ENCODE measurements around the gene PXT1. TPM values are rescaled to one million over a fixed set of nuclear protein-coding genes. Genes with fewer than 3 reads are reported as not detected.

Gene PXT1
- total and polyA plus RNA-seq, 2 donors (not counting 1 experiment from before 2014, with no cell fraction given): under 0.01 to 0.03 TPM

DNA sequence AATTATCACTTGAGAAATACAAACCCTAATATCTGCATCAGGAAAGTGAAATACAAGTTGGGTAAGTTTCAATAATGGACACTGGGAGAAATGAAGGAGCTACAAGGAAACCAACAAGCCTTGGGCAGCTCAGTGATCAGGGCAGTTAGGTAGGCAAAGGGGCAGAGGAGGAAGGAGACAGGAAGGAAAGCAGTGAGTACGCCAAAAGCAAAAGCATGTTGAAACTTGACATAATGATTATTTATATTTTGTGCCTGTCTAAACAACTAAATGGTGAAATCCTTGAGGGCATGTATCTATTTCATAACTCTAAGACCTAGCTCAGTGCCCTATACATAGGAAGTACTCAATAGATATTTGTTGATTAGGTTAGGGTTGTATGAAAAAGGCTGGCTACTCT is 23.3 kb downstream of the PXT1 start:
- no peak for TF ChIP-seq EZH2 (IDR thresholded peaks at IDR 0.05; ENCODE audit: low read length, missing control alignments)
- no peak for TF ChIP-seq CTCF (conservative IDR thresholded peaks at IDR 0.05 in 1 of 2, IDR thresholded peaks at IDR 0.05 in 1 of 2; ENCODE audit: low read depth in 1 of 2, low read length in 2 of 2)
- no peak overlapping the region for H3K9ac ChIP-seq (ENCODE audit: insufficient read depth, low read length)

DNA sequence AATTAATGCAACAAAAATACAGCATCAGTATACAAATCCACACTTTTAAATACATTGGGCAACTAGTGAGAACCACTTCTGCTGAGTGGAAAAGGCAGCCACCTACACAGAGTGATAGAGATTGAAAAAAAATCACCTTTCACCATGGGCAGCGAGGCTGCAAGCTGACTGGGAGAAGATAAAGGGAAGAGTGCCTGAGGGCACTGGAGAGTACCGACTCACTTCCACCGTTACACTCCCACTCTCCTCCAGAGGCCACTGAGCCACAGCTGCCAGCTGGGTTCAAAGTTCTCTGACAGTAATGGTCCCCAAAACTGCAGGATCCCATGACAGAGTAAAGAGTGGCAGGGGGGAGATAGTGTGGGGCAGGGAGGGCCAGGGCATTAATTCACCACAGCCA is 24.1 kb downstream of the PXT1 start:
- H3K4me1 ChIP-seq (ENCODE audit: control insufficient read depth, extremely low read depth, insufficient read depth, low read length): peaks cover 1% of the 10 kb centered on the region
- no peaks in the 10 kb centered on the region for H3K36me3 ChIP-seq (ENCODE audit: control insufficient read depth, insufficient read depth, low read length)
- no peak overlapping the region for H3K27ac ChIP-seq (ENCODE audit: insufficient read depth, low read length)
- H3K9me3 ChIP-seq (ENCODE audit: control insufficient read depth, insufficient read depth, low read depth, low read length): no peaks in the 10 kb centered on the region
- no peak overlapping the region for H3K9ac ChIP-seq (ENCODE audit: insufficient read depth, low read length)
- H3K79me2 ChIP-seq (ENCODE audit: control insufficient read depth, insufficient read depth, low read length): no peaks in the 10 kb centered on the region
- TF ChIP-seq EZH2 (IDR thresholded peaks at IDR 0.05; ENCODE audit: low read length, missing control alignments) (no peak), CTCF (conservative IDR thresholded peaks at IDR 0.05 in 1 of 2, IDR thresholded peaks at IDR 0.05 in 1 of 2; ENCODE audit: low read depth in 1 of 2, low read length in 2 of 2) (no peak)
- H2AFZ ChIP-seq (ENCODE audit: low read length): no peak overlapping the region
- H3K27me3 ChIP-seq (ENCODE audit: control insufficient read depth, insufficient read depth, low read length): no peaks in the 10 kb centered on the region
- DNase-seq (ENCODE audit: low read depth in 2 of 2): no peak
- no peak overlapping the region for H3K4me2 ChIP-seq (ENCODE audit: extremely low read depth, insufficient read depth, low read length)
- H4K20me1 ChIP-seq (ENCODE audit: control insufficient read depth, extremely low read depth, insufficient read depth, low read length): no peaks in the 10 kb centered on the region
- no peak overlapping the region for H3K4me3 ChIP-seq (replicated peaks in 1 of 4; ENCODE audit: control extremely low read depth in 1 of 4, insufficient read depth in 1 of 4, low read depth in 3 of 4, low read length in 4 of 4)

More for the DNA sequence above, 23.3 kb downstream of the PXT1 start:
- H3K4me1 ChIP-seq (ENCODE audit: control insufficient read depth, extremely low read depth, insufficient read depth, low read length): peaks cover 3% of the 10 kb centered on the region
- no peak overlapping the region for H2AFZ ChIP-seq (ENCODE audit: low read length)
- no peak overlapping the region for H3K4me2 ChIP-seq (ENCODE audit: extremely low read depth, insufficient read depth, low read length)
- no peaks in the 10 kb centered on the region for H3K27me3 ChIP-seq (ENCODE audit: control insufficient read depth, insufficient read depth, low read length)
- H3K36me3 ChIP-seq (ENCODE audit: control insufficient read depth, insufficient read depth, low read length): no peaks in the 10 kb centered on the region
- no peaks in the 10 kb centered on the region for H3K79me2 ChIP-seq (ENCODE audit: control insufficient read depth, insufficient read depth, low read length)
- DNase-seq (ENCODE audit: low read depth in 2 of 2): no peak
- H3K9me3 ChIP-seq (ENCODE audit: control insufficient read depth, insufficient read depth, low read depth, low read length): no peaks in the 10 kb centered on the region
- H3K4me3 ChIP-seq (replicated peaks in 1 of 4; ENCODE audit: control extremely low read depth in 1 of 4, insufficient read depth in 1 of 4, low read depth in 3 of 4, low read length in 4 of 4): no peak overlapping the region
- H4K20me1 ChIP-seq (ENCODE audit: control insufficient read depth, extremely low read depth, insufficient read depth, low read length): no peaks in the 10 kb centered on the region
- H3K27ac ChIP-seq (ENCODE audit: insufficient read depth, low read length): no peak overlapping the region

DNA sequence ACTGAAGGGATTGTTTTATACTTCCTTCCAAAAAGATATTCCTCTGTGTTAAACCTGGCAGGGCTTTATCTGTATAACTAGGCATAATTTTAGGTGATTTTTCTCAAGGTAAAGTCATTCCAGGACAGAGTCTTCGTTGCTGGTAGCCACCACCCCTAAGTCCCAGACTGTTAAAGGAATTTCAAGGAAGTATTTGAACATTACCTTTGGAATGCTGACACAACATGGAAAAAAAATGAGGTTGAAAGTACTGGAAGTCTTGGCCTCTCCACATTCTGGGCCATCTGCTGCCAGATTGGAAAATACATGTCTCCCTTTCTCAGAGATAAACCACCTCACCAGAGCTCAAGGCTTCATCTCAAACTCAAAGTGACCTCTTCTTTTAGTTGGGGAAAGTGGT is 28.2 kb downstream of the PXT1 start:
- no peaks in the 10 kb centered on the region for H3K79me2 ChIP-seq (ENCODE audit: control insufficient read depth, insufficient read depth, low read length)
- H2AFZ ChIP-seq (ENCODE audit: low read length): no peak overlapping the region
- H3K4me3 ChIP-seq (replicated peaks in 1 of 4; ENCODE audit: control extremely low read depth in 1 of 4, insufficient read depth in 1 of 4, low read depth in 3 of 4, low read length in 4 of 4): no peak overlapping the region
- no peaks in the 10 kb centered on the region for H3K4me1 ChIP-seq (ENCODE audit: control insufficient read depth, extremely low read depth, insufficient read depth, low read length)
- no peaks in the 10 kb centered on the region for H3K9me3 ChIP-seq (ENCODE audit: control insufficient read depth, insufficient read depth, low read depth, low read length)
- no peak overlapping the region for H3K4me2 ChIP-seq (ENCODE audit: extremely low read depth, insufficient read depth, low read length)
- no peaks in the 10 kb centered on the region for H4K20me1 ChIP-seq (ENCODE audit: control insufficient read depth, extremely low read depth, insufficient read depth, low read length)
- H3K36me3 ChIP-seq (ENCODE audit: control insufficient read depth, insufficient read depth, low read length): no peaks in the 10 kb centered on the region
- no peaks in the 10 kb centered on the region for H3K27me3 ChIP-seq (ENCODE audit: control insufficient read depth, insufficient read depth, low read length)
- H3K27ac ChIP-seq (ENCODE audit: insufficient read depth, low read length): no peak overlapping the region
- no peak overlapping the region for H3K9ac ChIP-seq (ENCODE audit: insufficient read depth, low read length)
- TF ChIP-seq EZH2 (IDR thresholded peaks at IDR 0.05; ENCODE audit: low read length, missing control alignments): no peak
- no peak for TF ChIP-seq CTCF (conservative IDR thresholded peaks at IDR 0.05 in 1 of 2, IDR thresholded peaks at IDR 0.05 in 1 of 2; ENCODE audit: low read depth in 1 of 2, low read length in 2 of 2)
- peak in 1 of 2 donors; percentile 73 for DNase-seq (ENCODE audit: low read depth in 2 of 2)

All from fibroblast of lung (primary cell).